Retinal pigment epithelial cell (primary cell): ENCODE results near the gene PDZD2.

ENCODE experiments used
- DNase-seq: peaks from one replicate; pipeline ENCODE4 v3.0.0-alpha.2; 2010; ENCODE audit warnings: low read depth
- H3K4me3 ChIP-seq: 2 replicates; pipeline ENCODE4 v1.5.1; 2011; ENCODE audit warnings: mild to moderate bottlenecking, low read length, control low read depth, moderate library complexity
- CTCF ChIP-seq: conservative IDR thresholded peaks from 2 replicates; pipeline ENCODE4 v1.5.1; 2011; ENCODE audit warnings: low read depth, low read length, control low read depth, inconsistent platforms

The PDZD2 gene

GRCh38 chr5:32129074-32129598, 490.2 kb downstream of the PDZD2 start:
- DNase-seq = no peak
- H3K4me3 ChIP-seq = no peak overlapping the region
- TF ChIP-seq CTCF = no peak

GRCh38 chr5:32130865-32131264, 491.9 kb downstream of the PDZD2 start:
- TF ChIP-seq CTCF = no peak
- H3K4me3 ChIP-seq = no peak overlapping the region
- no peak for DNase-seq

- no peak for DNase-seq
- H3K4me3 ChIP-seq = no peak overlapping the region
- TF ChIP-seq CTCF = no peak
Observed at GRCh38 chr5:32131604-32132003, 492.7 kb downstream of the PDZD2 start.

GRCh38 chr5:32132757-32133156, 493.8 kb downstream of the PDZD2 start:
- no peak for TF ChIP-seq CTCF
- no peak for DNase-seq
- H3K4me3 ChIP-seq = no peak overlapping the region

GRCh38 chr5:32135086-32135485, 496.2 kb downstream of the PDZD2 start:
- TF ChIP-seq CTCF = no peak
- no peak overlapping the region for H3K4me3 ChIP-seq
- no peak for DNase-seq

GRCh38 chr5:32136342-32136741, 497.4 kb downstream of the PDZD2 start:
- H3K4me3 ChIP-seq = no peak overlapping the region
- no peak for TF ChIP-seq CTCF
- no peak for DNase-seq

GRCh38 chr5:32138839-32139493, 500.0 kb downstream of the PDZD2 start:
- no peak overlapping the region for H3K4me3 ChIP-seq
- TF ChIP-seq CTCF = no peak
- no peak for DNase-seq
